ENCODE data around the gene ZFP36L2. TPM values are rescaled to one million over a fixed set of nuclear protein-coding genes. Genes with fewer than 3 reads are reported as not detected.

ZFP36L2 gene
- total and polyA plus RNA-seq, 2 donors (not counting 1 experiment from before 2014, with no cell fraction given), result 94.9 to 482 TPM

GRCh38 chr2:43268066-43268953 lies 41.9 kb upstream of the ZFP36L2 start:
- no peaks in the 10 kb centered on the region for H3K9me3 Mint-ChIP-seq (ENCODE audit: insufficient read depth)
- Histone ChIP-seq H3K4me3 (ENCODE audit: control extremely low read depth in 1 of 5, extremely low read depth in 1 of 5, insufficient read depth in 1 of 5, low read depth in 2 of 5, low read length in 4 of 5) (no peak overlapping the region), H3K9ac (ENCODE audit: low read length) (no peak overlapping the region), H4K20me1 (ENCODE audit: control insufficient read depth, insufficient read depth, low read length, poor library complexity, severe bottlenecking) (no peaks in the 10 kb centered on the region), H3K27ac (ENCODE audit: low read length in 2 of 2) (no peak overlapping the region), H3K36me3 (replicated peaks in 1 of 2; ENCODE audit: control extremely low read depth in 1 of 2, control insufficient read depth in 1 of 2, extremely low read depth in 1 of 2, insufficient read depth in 2 of 2, low read length in 1 of 2) (peaks cover 0 to 42% of the 10 kb centered on the region in 2 experiments), H3K4me2 (replicated peaks; ENCODE audit: low read depth, low read length, poor library complexity, severe bottlenecking) (no peak overlapping the region), H3K9me3 (ENCODE audit: control extremely low read depth in 1 of 3, control insufficient read depth in 2 of 3, insufficient read depth in 1 of 3, low read length in 2 of 3) (no peaks in the 10 kb centered on the region), H2AFZ (ENCODE audit: insufficient read depth, low read depth, low read length, poor library complexity, severe bottlenecking) (no peak overlapping the region), H3K79me2 (ENCODE audit: control insufficient read depth, insufficient read depth, low read length) (no peaks in the 10 kb centered on the region), H3K4me1 (ENCODE audit: control insufficient read depth in 2 of 2, insufficient read depth in 2 of 2, low read length in 2 of 2) (no peaks in the 10 kb centered on the region), H3K27me3 (replicated peaks in 1 of 4; ENCODE audit: control extremely low read depth in 1 of 4, control insufficient read depth in 3 of 4, insufficient read depth in 4 of 4, low read length in 3 of 4) (no peaks in the 10 kb centered on the region)
- no peaks in the 10 kb centered on the region for H3K27me3 Mint-ChIP-seq
- ATAC-seq (ENCODE audit: low read depth) (no peak), DNase-seq (no peak)
- POLR2A ChIA-PET, result no interaction called here
- 96% methylated on average over 8 of the region's 10 CpGs for WGBS (ENCODE audit: insufficient coverage)
- no peak overlapping the region for H3K27ac Mint-ChIP-seq
- H3K4me3 Mint-ChIP-seq, result no peak overlapping the region
- TF ChIP-seq EZH2 (IDR thresholded peaks at IDR 0.05; ENCODE audit: borderline replicate concordance, insufficient read depth, low read depth, low read length, poor library complexity, severe bottlenecking), result no peak
- no peak for TF ChIP-seq CTCF (IDR thresholded peaks at IDR 0.05)
- no peaks in the 10 kb centered on the region for H3K4me1 Mint-ChIP-seq
- intact Hi-C loops (cut with micrococcal nuclease), result no loop called here
- CTCF ChIA-PET, result interaction anchor here (1.7 kb wide), 1 partner anchor 320 kb away, joined by 4 read pairs; no protein-coding TSS in a partner anchor

- Mint-ChIP-seq H3K4me3 (no peak overlapping the region), H3K4me1 (no peaks in the 10 kb centered on the region), H3K27me3 (no peaks in the 10 kb centered on the region), H3K27ac (no peak overlapping the region), H3K9me3 (ENCODE audit: insufficient read depth) (no peaks in the 10 kb centered on the region)
- Histone ChIP-seq H3K9me3 (ENCODE audit: control extremely low read depth in 1 of 3, control insufficient read depth in 2 of 3, insufficient read depth in 1 of 3, low read length in 2 of 3) (no peaks in the 10 kb centered on the region), H3K27ac (ENCODE audit: low read length in 2 of 2) (no peak overlapping the region), H3K4me3 (ENCODE audit: control extremely low read depth in 1 of 5, extremely low read depth in 1 of 5, insufficient read depth in 1 of 5, low read depth in 2 of 5, low read length in 4 of 5) (no peak overlapping the region), H2AFZ (ENCODE audit: insufficient read depth, low read depth, low read length, poor library complexity, severe bottlenecking) (no peak overlapping the region), H4K20me1 (ENCODE audit: control insufficient read depth, insufficient read depth, low read length, poor library complexity, severe bottlenecking) (no peaks in the 10 kb centered on the region), H3K4me1 (ENCODE audit: control insufficient read depth in 2 of 2, insufficient read depth in 2 of 2, low read length in 2 of 2) (no peaks in the 10 kb centered on the region), H3K4me2 (replicated peaks; ENCODE audit: low read depth, low read length, poor library complexity, severe bottlenecking) (no peak overlapping the region), H3K27me3 (replicated peaks in 1 of 4; ENCODE audit: control extremely low read depth in 1 of 4, control insufficient read depth in 3 of 4, insufficient read depth in 4 of 4, low read length in 3 of 4) (no peaks in the 10 kb centered on the region), H3K36me3 (replicated peaks in 1 of 2; ENCODE audit: control extremely low read depth in 1 of 2, control insufficient read depth in 1 of 2, extremely low read depth in 1 of 2, insufficient read depth in 2 of 2, low read length in 1 of 2) (peaks cover 0 to 41% of the 10 kb centered on the region in 2 experiments), H3K9ac (ENCODE audit: low read length) (no peak overlapping the region), H3K79me2 (ENCODE audit: control insufficient read depth, insufficient read depth, low read length) (no peaks in the 10 kb centered on the region)
- ChIA-PET POLR2A (no interaction called here), CTCF (interaction anchor here (1.7 to 1.8 kb wide), 2 partner anchors 217 to 320 kb away, joined by 4 to 5 read pairs; no protein-coding TSS in a partner anchor)
- no peak for TF ChIP-seq EZH2 (IDR thresholded peaks at IDR 0.05; ENCODE audit: borderline replicate concordance, insufficient read depth, low read depth, low read length, poor library complexity, severe bottlenecking)
- no peak for TF ChIP-seq CTCF (IDR thresholded peaks at IDR 0.05)
- WGBS (ENCODE audit: insufficient coverage), result 100% methylated on average over 4 of the region's 7 CpGs
- ATAC-seq (ENCODE audit: low read depth) (no peak), DNase-seq (no peak)
- intact Hi-C loops (cut with micrococcal nuclease), result no loop called here
Observed at GRCh38 chr2:43267381-43267780, 41.0 kb upstream of the ZFP36L2 start.
